ENCODE measurements around the gene LRR1.
"Not testable (repeated sequence)": the region's sequence is repeated elsewhere in the genome, so short reads cannot be mapped to it uniquely, and the experiment has no call there.

The LRR1 gene, protein sequence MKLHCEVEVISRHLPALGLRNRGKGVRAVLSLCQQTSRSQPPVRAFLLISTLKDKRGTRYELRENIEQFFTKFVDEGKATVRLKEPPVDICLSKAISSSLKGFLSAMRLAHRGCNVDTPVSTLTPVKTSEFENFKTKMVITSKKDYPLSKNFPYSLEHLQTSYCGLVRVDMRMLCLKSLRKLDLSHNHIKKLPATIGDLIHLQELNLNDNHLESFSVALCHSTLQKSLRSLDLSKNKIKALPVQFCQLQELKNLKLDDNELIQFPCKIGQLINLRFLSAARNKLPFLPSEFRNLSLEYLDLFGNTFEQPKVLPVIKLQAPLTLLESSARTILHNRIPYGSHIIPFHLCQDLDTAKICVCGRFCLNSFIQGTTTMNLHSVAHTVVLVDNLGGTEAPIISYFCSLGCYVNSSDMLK

DNA sequence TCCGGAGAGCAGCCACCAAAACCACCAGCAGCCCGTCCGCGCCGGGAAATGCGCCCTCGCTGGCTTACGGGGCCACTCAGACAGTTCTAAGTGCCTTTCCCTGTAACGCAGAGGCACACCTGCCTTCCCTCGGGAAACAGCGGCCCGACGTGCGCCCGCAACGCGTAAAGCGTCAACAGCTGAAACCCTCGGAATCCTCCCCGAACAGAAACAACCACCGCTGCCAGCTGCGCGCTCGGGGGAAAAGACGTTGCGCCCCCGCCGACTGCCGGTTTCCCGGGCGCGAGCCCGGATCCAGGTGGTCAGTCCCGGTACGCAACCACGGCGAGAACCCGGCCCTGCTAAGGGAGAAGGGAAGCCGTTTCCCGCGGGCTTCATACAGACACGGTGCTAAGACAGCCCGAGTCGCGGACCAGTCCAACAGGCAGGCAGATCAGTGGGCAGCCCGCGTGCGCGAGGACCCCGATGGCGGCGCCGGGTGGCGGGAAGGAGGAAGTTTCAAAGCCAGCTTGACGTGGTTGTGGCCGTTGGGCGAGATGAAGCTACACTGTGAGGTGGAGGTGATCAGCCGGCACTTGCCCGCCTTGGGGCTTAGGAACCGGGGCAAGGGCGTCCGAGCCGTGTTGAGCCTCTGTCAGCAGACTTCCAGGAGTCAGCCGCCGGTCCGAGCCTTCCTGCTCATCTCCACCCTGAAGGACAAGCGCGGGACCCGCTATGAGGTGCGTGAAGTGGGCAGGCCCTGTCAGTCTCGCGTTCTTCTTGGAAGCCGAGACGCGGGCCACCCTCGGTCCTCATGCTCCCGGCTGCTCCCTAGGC lies at the start of gene LRR1:
Gene LRR1, plus strand, starts transcription at position 456 of the 816 bp plus-strand sequence. Its CDS starts 81 bp downstream, at position 537.
- DNase-seq: peak; percentile 92

DNA sequence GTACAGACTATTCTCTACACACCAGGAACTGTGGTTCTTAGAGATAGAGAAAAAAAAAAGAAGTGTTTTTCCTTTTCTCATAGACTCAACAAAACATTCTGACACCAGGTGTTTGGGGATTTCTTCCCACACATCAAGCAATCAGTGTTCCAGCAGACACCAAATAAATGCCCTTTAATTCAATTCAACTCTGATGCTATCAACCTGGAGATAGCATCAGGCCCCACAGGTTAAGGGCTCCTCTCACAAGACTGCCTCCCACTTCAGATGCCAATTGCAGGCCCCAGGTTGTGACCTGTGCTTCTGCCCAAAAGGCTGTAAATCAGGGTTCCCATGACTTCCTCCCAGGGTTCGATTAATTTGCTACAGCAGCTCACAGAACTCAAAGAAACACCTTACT lies 49.3 kb upstream of the LRR1 start:
- no peak for DNase-seq

DNA sequence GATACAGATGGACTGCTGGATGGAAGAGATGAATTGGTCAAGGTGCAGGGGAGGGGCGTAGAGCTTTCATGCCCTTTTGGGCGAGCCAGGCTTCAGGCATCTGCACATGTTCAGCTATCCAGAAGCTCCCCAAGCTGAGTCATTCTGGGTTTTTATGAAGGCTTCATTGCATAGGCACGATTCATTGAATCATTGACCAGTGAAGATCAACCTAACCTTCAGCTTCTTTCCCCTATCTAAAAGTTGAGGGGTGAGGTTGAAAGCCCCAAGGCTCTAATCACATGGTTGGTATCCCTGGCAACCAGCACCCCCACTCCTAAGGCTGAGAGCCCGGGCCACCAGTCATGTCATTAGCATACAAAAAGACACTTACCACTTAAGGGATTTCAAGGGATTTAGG lies 48.9 kb upstream of the LRR1 start:
- no peak for DNase-seq

DNA sequence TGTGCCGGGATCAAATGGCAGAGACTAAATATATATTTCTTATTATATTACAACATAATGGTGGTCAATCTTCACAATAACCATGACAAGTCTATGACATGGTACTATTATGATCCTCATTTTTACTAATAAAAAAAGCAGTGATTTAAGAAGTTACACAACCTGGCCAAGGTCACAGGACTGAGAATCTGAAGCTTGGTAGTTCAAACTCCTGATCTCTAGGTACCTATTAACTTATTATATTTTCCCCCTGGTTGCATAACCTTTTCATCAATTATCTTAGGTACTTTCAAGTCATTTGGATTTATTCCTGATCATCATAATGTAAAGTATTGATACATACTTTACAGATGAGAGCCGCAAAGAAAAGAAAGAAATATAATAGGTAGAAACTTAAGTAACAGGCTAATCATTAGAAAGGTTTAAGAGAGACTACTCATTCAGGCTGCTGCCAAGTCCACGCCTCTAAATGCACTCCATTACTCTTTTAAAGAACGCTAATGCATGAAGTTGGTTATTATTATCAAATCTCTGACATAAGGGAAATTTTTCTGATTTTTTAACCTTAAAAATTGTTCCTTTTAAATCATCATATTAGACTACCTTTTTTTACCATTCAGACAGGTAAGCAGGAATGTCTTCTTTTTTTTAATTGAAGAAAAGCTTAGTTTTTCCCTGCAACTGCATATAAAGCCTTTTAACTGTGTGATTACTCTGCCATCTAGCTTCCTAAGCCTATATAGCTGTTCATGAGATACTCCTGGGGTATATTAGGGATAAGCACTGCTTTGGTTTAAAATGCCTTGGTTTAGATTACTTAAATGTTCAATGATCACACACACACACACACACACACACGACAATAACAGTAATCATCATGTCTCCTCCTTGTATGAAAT lies 48.2 kb upstream of the LRR1 start:
- DNase-seq: no peak

DNA sequence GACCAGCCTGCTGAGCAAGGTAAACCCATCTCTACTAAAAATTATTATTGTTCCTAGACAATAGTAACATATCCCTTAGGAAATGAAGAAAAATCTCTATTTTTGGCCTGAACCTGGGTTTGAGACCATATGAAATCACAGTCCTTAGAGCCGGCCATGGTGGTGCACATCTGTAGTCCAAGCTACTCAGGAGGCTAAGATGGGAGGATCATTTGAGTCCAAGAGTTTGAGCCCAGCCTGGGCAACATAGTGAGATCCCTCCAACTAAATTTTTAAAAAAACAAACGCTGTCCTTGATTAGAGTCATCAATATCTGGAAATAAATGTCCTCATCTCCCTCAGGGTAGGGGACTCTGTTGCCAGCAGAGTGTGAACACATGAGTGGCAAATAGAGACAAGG lies 47.2 kb upstream of the LRR1 start:
- DNase-seq: no peak

DNA sequence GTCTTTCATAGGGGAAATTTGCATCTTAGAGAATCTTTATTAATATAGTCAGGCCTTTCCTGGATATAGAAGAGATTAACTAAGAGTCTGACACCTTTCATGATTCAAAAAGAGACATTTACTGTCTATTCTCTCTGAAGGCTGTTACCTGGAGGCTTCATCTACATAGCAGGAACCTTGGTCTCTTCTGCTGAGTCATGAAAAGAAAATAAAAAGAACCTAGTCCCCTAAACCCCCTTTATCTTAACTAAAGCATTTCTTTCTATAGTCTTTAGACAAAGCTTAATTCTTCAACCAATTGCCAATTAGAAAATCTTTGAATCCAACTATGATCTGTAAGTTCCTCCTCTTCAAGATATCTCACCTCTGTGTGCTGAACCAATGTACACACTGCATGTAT lies 45.6 kb upstream of the LRR1 start:
- no peak for DNase-seq

DNA sequence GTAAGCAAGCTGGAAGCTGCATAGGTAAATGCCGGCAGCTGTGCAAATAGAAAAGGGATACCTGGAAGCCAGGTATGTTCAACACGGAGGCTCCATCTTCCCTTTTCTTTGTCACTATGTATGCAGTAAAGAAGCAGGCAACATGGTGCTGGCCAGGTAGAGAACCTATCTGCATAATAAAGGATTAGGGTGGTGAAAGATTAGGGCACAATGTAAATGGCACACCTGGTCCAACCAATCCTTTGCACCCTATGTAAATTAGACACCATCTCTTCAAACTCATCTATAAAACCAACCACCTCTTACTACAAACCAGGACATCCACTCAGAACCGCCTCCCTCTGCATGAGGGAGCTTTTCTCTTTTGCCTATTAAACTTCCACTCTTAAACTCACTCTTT lies 44.8 kb upstream of the LRR1 start:
- no peak for DNase-seq

DNA sequence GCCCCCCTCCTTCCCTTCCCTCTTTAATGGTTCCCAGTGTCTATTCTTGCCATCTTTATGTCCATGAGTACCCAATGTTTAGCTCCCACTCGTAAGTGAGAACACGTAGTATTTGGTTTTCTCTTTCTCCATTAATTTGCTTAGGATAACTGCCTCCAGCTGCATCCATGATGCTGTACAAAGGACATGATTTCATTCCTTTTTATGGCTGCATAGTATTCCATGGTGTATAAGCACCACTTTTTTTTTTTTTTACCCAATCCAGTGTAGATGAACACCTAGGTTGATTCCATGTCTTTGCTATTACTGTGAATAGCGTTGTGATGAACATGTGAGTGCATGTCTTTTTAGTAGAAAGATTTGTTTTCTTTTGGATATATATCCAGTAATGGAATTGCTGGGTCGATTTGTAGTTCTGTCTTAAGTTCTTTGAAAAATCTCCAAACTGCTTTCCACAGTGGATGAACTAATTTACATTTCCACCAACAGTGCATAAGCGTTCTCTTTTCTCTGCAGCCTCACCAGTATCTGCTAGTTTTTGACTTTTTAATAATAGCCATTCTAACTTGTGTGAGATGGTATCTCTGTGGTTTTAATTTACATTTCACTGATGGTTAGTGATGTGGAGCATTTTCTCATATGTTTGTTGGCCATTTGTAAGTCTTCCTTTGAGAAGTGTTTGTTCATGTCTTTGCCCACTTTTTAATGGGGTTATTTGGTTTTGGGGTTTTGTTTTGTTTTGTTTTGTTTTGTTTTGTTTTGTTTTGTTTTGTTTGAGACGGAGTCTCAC lies 38.6 kb upstream of the LRR1 start:
- DNase-seq: no peak

DNA sequence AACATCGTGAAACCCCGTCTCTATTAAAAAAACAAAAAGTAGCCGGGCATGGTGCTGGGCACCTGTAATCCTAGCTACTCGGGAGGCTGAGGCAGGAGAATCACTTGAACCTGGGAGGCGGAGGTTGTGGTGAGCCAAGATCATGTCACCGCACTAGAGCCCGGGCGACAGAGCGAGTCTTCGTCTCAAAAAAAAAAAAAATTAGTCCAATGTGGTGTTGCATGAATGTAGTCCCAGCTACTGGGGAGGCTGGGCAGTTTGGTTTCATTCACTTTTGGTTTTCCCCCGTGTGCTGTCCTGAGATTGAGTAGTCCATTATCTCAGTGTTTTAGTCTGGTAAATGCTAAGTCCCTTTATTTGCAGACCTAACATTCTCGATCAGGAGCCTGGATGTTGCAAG lies 32.0 kb upstream of the LRR1 start:
- DNase-seq: no peak

DNA sequence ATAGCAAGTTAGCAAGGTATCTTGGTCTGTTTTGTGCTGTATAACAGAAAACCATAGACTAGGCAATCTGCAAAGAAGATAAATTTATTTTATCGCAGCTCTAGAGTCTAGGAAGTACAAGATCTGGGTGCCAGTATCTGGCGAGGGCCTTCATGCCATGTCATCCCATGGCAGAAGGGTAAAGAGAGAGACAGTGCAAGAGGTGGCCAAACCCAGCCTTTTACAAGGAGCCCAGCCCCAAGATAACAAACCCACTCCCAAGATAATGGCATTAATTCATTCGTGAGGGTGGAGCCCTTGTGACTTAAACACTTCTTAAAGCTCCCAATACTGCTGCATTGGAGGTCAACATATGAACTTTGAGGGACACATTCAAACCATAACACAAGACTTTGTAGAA lies 29.5 kb upstream of the LRR1 start:
- no peak for DNase-seq

DNA sequence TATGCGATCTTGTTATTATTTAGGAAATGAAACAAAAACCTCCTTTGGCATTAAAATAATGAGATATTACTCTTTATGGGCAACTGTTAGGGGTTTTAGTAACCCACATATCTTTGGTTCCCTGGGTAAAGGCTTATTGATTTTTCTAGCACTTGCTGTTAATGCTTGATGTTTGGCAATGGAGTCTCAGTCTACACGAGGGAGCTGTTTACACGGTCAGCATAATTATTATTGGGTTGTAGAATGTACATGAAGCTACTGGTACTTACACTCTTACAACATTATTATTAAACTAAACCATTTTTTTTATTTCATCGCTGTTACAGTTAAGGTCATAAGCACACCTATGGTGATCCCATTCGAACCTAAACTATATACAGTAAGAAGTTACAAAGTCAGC lies 24.7 kb upstream of the LRR1 start:
- DNase-seq: no peak

DNA sequence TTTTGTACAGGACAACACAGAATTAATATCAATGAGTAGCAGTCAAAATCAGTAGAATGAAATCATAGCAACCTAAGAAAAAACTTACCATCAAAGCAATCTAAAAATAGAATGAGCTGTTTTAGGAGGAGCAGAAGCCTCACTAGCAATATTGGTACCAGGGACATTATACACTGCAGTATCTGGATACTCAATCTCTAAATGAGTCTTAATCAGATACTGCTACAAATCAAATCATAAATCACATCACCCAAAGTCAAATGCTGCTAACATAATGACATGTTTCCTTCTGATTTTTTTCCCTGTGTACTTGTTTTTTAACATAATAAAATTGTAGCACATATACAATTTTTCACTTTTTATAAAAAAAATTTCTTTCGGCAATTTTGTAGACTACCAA lies 20.6 kb upstream of the LRR1 start:
- no peak for DNase-seq

DNA sequence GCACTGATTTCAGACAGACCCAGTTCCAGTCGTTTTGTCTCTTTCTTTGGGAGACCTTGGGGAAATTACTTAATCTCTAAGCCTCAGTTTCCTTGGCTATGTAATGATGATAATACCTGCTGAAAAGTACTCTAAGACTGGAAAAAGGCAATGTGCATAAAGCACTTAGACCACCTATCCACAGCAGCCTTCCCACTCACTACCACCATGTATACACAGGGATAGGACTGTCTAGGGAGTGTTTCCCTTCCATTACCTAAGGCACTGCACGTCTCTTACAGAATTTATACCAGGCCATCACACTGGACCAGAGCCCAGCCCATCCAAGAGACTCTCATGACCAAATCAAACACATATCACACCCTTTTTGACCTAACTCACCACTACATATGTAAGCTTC lies 18.9 kb upstream of the LRR1 start:
- DNase-seq: no peak

DNA sequence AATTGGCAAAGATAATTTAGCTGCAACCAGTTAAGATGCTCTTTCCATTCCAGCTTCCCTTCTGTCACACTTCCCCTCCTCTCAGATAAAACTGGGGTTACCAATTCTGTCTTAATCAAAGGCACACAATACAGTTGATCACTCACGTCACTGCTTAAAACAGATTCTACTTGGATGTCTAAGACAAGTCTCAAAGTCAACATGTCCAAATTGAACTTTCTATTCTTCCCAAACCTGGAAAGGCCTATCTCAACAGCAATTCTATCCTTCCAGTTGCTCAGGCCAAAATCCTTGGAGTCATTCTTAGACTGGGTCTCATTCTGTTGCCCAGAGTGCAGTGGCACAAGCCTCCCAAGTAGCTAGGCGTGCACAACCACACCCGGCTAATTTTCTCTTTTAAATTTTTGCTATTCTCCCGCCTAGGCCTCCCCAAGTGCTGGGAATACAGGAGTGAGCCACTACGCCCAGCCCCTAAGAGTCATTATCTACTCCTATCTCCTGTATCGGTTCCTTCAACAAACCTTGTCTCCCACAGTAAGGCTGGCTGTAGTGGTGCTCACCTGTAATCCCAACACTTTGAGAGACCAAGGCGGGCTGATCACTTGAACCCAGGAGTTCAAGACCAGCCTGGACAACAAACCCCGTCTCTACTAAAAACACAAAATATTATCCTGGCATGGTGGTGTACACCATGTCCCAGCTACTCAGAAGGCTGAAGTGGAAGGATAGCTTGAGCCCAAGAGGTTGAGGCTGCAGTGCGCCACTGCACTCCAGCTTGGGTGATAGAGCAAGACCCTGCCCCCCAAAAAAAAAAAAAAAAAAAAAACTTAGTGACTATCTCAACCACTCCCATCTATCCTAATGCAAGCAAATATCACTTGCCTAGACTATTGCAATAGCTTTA lies 17.3 kb upstream of the LRR1 start:
- DNase-seq: no peak

DNA sequence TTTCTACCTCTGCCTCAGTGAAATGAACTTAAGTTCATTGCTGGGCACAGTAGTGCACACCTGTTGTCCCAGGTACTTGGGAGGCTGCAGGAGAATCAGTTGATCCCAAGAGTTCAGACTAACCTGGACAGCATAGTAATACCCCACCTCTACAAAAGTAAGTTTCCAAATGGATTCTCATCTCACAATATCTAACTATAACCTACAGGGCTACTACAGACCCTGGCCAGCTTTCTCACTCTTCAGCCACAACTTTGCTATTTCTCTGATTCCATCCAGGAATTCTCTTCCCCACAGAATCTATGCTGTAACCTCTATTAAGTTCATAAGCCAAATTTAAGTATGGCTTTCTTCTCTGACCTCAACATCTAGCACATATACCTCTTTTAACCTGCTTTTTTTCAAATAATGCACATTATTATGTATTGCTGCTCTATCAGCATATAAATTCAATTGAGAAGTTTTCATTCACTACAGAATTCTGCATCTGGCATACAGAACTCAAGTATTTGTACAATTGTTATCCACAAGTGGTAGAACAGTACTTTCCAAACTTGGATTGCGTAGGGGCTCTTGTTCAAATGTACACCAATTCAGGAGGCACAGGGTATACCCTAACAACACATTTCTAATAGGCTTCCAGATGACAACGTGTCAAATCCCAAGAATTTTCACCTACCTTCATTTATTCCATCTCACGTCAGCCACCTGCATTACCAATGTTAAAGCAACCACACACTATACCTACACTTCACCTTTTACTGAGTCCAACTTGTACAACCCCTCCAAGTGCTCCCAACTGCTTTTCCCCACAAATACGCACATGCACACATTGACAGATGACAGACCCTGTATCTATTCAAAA lies 16.4 kb upstream of the LRR1 start:
- DNase-seq: no peak

DNA sequence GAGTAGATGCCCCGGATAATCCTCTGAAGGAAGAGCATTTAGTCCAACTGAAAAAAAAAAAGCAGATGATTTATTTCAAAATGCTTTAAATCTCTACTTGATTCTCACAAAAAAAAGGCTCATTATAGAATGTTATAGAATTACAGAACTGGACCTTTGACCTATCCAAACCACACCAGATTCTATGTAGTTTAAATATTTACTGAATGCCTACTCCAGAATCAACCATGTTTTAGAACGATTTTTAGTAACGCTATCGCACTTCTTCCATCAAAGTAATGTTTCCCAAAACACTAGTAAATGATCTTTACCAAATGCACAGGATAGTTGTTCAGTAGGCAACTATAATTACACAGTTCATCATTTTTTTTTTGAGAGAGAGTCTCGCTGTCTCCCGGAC lies 15.1 kb upstream of the LRR1 start:
- no peak for DNase-seq

DNA sequence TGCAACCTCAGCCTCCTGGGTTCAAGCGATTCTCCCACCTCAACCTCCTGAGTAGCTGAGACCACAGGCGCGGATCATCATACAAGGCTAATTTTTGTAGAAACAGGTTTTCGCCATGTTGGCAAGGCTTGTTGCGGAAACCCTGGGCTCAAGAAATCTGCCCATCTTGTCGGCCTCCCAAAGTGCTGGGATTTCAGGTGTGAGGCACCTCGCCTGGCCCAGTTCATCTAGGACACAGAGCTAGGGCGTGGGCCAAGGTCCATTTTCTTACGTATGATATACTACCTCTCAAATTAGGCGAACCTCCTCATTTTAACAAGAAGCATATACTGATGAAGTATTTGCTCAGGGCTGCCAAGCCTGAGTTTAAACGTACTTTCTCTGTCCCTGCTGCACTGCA lies 14.7 kb upstream of the LRR1 start:
- no peak for DNase-seq

DNA sequence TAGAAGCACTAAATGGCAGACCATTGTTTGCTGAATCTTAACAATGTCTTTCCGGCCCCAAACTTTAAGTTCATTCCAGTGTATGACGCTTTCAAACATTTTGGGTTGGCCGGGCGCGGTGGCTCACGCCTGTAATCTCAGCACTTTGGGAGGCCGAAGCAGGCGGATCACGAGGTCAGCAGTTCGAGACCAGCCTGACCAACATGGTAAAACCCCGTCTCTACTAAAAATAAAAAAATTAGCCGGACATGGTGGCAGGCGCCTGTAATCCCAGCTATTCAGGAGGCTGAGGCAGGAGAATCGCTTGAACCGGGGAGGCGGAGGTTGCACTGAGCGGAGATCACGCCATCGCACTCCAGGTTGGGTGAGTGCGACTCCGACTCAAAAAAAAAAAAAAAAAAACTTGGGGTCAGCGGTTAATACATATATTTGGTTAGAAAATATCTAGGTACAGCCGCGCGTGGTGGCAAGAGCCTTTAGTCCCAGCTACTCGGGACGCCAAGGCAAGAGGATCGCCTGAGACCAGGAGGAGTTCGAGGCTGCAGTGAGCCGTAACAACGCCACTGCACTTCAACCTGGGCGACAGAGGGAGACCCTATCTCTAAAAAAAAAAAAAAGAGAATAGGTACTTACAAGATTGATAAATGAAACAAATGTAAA lies 13.6 kb upstream of the LRR1 start:
- DNase-seq: not testable (repeated sequence)

DNA sequence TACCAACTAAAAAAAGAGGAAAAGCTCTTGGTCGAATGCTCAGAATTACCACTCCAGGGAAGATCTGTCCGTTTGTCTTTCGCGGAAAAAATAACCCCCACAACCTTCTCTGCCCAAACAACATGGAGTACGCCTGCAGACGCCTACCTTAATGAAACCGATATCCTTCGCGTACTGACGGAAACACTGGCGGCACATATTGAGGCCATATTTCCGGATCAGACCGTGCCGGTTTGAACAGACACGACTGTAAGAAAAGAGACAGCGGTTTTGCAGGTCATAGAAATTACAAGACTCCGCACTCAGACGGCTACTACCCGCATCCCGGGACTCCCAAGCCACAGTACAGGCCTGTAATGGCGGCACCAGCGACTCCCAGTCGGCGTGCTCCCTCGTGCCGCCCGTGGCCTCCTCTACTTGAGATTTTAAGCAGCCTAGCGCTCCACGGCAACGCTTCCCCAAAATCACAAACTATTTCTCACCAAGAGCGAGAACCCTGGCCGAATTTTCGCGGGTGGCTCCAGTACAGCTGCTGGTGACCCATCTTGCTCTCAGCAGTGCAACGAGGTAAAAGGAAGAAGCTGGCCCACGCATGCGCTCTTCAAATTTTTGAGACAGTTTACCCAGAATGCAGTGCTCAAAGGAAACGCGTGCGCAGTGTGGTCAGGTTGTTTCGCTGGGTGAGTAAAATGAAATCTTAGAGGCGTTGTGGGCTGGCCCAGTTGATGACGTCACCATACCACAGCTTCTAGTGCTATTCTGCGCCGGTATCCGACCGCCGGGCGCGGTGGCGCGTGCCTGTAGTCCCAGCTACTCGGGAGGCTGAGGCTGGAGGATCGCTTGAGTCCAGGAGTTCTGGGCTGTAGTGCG lies 12.7 kb upstream of the LRR1 start, which contains the start of gene RPS29:
Gene RPS29, minus strand, starts transcription at position 578 of the 870 bp plus-strand sequence. Its CDS starts 34 bp downstream, at position 544.
- peak; percentile 100 for DNase-seq

Measured in DMS79 treated with DMSO at 0.1 percent for 48 hours (cell line).